Colonic mucosa (tissue), 4 donors: ENCODE results near the gene TMEM132D. TPM values are rescaled to one million over a fixed set of nuclear protein-coding genes. Genes with fewer than 3 reads are reported as not detected.

Experiments used
- DNase-seq: peaks from one replicate; pipeline ENCODE4 v3.0.0-alpha.2; 2020
- H3K27ac ChIP-seq: fragments of 200-600 bp; one replicate; pipeline ENCODE4 v1.8.0; 2021
- H3K27me3 ChIP-seq: fragments of 200-600 bp; one replicate; pipeline ENCODE4 v1.8.0; 2021
- H3K36me3 ChIP-seq: fragments of 200-600 bp; one replicate; pipeline ENCODE4 v1.8.0; 2021
- H3K4me1 ChIP-seq: fragments of 200-600 bp; one replicate; pipeline ENCODE4 v1.8.0; 2021; ENCODE audit warnings: mild to moderate bottlenecking
- H3K4me3 ChIP-seq: fragments of 200-600 bp; one replicate; pipeline ENCODE4 v1.8.0; 2021
- H3K9ac ChIP-seq, 2 donors: one replicate each; pipeline ENCODE4 v1.7.0; 2013; ENCODE audit warnings: control low read depth in 2 of 2, low read depth in 2 of 2, low read length in 2 of 2
- H3K9me3 ChIP-seq: fragments of 200-600 bp; one replicate; pipeline ENCODE4 v1.8.0; 2021
- intact Hi-C: fragments of 100-400 bp; cut with DNase I; formaldehyde crosslinking; loops from one replicate; pipeline ENCODE4 v1.14.1; 2022
- total RNA-seq, 2 donors: library from RNA; stranded (reverse); fragmentation: NEBNext Ultra II Directional in 1 of 2; extraction: Animal tissue kit (Norgen Biotek cat#: 25700) in 1 of 2; gene quantifications; one replicate each; pipeline ENCODE4 v1.2.1, GENCODE V29; 2021
- TF ChIP-seq, protein P1 (sequence below): fragments of 200-600 bp; IDR thresholded peaks from one replicate; pipeline ENCODE4 v1.8.0; 2022; ENCODE audit warnings: antibody characterized with exemption, mild to moderate bottlenecking
- donor health status: healthy.
- donor health status: DM: no; HTN: no; CAD: no.
- donor health status: DM: no; HTN: no; CAD: no.

The TMEM132D gene
- total RNA-seq, result under 1 TPM; 0.17 to 0.32 TPM

GRCh38 chr12:129903956-129904829 lies at the start of gene TMEM132D:
Gene TMEM132D (minus strand): TSS chr12:129904025.
- no peak within 1 kb of the TSS for H3K4me3 ChIP-seq
- no peaks in the 10 kb centered on the region for H3K9me3 ChIP-seq
- H3K27me3 ChIP-seq, result peaks cover 3% of the 10 kb centered on the region
- no peak for DNase-seq
- H3K4me1 ChIP-seq, result no peaks in the 10 kb centered on the region
- TF ChIP-seq, protein P1, sequence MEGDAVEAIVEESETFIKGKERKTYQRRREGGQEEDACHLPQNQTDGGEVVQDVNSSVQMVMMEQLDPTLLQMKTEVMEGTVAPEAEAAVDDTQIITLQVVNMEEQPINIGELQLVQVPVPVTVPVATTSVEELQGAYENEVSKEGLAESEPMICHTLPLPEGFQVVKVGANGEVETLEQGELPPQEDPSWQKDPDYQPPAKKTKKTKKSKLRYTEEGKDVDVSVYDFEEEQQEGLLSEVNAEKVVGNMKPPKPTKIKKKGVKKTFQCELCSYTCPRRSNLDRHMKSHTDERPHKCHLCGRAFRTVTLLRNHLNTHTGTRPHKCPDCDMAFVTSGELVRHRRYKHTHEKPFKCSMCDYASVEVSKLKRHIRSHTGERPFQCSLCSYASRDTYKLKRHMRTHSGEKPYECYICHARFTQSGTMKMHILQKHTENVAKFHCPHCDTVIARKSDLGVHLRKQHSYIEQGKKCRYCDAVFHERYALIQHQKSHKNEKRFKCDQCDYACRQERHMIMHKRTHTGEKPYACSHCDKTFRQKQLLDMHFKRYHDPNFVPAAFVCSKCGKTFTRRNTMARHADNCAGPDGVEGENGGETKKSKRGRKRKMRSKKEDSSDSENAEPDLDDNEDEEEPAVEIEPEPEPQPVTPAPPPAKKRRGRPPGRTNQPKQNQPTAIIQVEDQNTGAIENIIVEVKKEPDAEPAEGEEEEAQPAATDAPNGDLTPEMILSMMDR, result no peak
- intact Hi-C loops, result no loop called here
- H3K9ac ChIP-seq, result no peak within 1 kb of the TSS
- H3K36me3 ChIP-seq, result no peaks in the 10 kb centered on the region
- H3K27ac ChIP-seq, result no peak within 1 kb of the TSS

- TF ChIP-seq, protein P1, result no peak
- Histone ChIP-seq H3K9ac (no peak overlapping the region), H3K27ac (no peak overlapping the region), H3K4me1 (no peaks in the 10 kb centered on the region), H3K36me3 (no peaks in the 10 kb centered on the region), H3K4me3 (no peak overlapping the region), H3K9me3 (no peaks in the 10 kb centered on the region), H3K27me3 (no peaks in the 10 kb centered on the region)
- intact Hi-C loops, result no loop called here
- DNase-seq, result no peak
Measured at GRCh38 chr12:129949651-129950050, 45.8 kb upstream of the TMEM132D start.

- Histone ChIP-seq H3K27ac (no peak overlapping the region), H3K27me3 (no peaks in the 10 kb centered on the region), H3K9me3 (no peaks in the 10 kb centered on the region), H3K4me1 (no peaks in the 10 kb centered on the region), H3K9ac (no peak overlapping the region), H3K4me3 (no peak overlapping the region), H3K36me3 (no peaks in the 10 kb centered on the region)
- DNase-seq, result no peak
- intact Hi-C loops, result no loop called here
- TF ChIP-seq, protein P1, result no peak
Measured at GRCh38 chr12:129941618-129942017, 37.8 kb upstream of the TMEM132D start.

DNA sequence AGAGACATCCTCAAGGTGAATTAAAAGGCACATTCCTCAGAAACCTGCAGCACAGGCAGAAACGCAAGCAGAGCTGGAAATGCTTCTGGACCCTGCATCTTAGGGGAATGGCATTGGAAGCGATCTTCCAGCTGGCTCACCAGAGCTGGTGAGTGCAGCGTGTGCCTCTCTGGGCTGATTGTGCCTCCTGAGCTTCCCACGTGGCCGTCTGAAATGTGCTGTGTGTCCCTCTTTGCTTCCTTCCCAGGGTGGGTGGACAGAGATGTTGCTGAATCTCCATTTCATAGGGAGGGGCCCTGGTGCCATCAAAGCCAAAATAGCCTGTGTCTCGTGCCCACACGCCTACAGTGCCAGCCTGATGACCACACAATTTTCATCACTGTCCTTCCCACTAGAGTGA lies 34.3 kb upstream of the TMEM132D start:
- DNase-seq, result no peak
- intact Hi-C loops, result no loop called here
- no peak overlapping the region for H3K4me3 ChIP-seq
- TF ChIP-seq, protein P1, result no peak
- no peak overlapping the region for H3K9ac ChIP-seq
- H3K36me3 ChIP-seq, result no peaks in the 10 kb centered on the region
- no peaks in the 10 kb centered on the region for H3K27me3 ChIP-seq
- no peaks in the 10 kb centered on the region for H3K4me1 ChIP-seq
- H3K9me3 ChIP-seq, result no peaks in the 10 kb centered on the region
- no peak overlapping the region for H3K27ac ChIP-seq

DNA sequence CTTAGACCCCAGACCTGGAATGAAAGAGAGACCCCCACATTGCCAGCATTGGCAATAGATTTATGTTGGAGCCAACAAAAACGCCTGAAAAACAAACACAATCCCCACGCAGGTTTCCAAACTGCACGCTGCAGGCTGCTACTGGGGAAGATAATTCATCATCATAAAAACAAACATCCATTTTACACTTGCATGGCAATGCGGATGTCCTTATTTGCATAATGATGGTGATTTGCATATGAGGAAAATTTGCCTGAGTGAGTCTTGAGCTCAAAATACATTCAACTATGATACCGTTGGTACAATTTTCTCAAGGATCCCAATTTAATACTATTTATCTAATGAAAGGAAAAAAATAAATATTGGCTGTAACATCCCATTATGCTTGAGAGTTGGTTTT lies 33.6 kb upstream of the TMEM132D start:
- no peak overlapping the region for H3K4me3 ChIP-seq
- no peak overlapping the region for H3K27ac ChIP-seq
- no peak for DNase-seq
- H3K9ac ChIP-seq, result no peak overlapping the region
- no peaks in the 10 kb centered on the region for H3K27me3 ChIP-seq
- intact Hi-C loops, result no loop called here
- no peaks in the 10 kb centered on the region for H3K4me1 ChIP-seq
- no peaks in the 10 kb centered on the region for H3K36me3 ChIP-seq
- TF ChIP-seq, protein P1, result no peak
- H3K9me3 ChIP-seq, result no peaks in the 10 kb centered on the region
